Activated CD4-positive, CD25-positive, alpha-beta regulatory T cell treated with anti-CD3 and anti-CD28 coated beads, Interleukin-2, amount 50 U/mL, for 16 hours (primary cell): ENCODE measurements around the gene CDK5RAP2.
"Not testable (repeated sequence)": the region's sequence is repeated elsewhere in the genome, so short reads cannot be mapped to it uniquely, and the experiment has no call there.

Experiments used
- DNase-seq: peaks from one replicate; pipeline ENCODE4 v3.0.0-alpha.2; 2020; ENCODE audit warnings: low read depth, low spot score

The CDK5RAP2 gene

DNA sequence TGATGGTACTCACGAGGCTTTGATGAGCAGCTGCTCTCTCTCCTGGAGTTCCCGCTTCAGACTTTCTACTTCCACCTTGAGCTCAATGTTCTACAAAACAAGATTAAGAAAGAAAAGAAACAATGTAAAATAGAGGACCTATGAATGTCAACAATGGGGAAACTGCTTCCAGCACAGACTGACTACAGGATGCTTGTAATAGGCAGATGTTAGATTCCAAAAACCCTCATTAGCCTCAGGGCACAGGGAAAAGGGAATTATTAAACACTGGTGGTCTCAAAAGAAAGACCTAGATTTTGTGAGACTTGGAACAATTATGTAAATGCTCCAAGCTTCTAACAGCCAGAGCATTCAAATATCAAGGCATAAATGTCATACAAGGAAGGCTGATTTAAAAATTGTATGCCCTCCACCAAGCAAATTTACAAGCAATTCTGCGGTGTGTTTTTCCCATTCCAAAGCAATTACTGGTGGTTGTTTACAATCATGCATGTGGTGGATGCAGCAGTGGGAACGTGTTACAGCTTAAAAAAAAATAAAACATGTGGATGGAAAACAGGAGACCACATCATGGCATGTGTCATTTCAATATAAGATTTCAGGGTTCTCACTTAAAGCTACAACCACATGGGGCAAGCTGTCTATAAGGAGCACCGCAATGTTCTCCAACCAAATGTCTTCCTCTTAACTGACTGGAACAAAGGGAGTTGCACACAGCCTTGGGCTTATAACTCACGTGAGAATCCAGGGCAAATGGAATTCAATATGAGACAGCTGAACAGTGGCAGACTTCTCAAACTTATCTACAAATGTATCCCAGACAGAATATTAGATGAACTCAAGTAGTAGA, 34.0 kb downstream of the CDK5RAP2 start:
- no peak for DNase-seq

DNA sequence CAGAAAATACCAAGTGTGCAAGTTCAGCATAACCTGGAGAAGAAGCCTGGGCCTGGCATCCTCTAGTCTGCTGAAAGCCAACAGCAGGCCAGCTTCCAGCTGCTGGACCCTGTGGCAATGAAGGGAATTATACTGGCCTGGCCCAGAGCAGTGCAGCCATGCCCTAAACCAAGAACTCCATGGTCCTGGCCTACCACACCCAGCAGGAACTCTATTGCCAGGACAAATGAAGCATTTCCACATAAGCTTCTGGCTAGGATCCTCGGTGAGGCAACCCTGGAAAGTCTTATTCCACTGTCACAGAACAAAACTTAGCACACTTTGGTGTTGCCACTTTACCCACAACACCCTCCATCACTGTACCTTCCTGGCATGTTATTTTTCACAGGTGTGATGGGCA, 35.5 kb downstream of the CDK5RAP2 start:
- DNase-seq = no peak

GRCh38 chr9:120542701-120543490, 37.1 kb downstream of the CDK5RAP2 start:
- no peak for DNase-seq

GRCh38 chr9:120541921-120542320, 38.0 kb downstream of the CDK5RAP2 start:
- no peak for DNase-seq

DNA sequence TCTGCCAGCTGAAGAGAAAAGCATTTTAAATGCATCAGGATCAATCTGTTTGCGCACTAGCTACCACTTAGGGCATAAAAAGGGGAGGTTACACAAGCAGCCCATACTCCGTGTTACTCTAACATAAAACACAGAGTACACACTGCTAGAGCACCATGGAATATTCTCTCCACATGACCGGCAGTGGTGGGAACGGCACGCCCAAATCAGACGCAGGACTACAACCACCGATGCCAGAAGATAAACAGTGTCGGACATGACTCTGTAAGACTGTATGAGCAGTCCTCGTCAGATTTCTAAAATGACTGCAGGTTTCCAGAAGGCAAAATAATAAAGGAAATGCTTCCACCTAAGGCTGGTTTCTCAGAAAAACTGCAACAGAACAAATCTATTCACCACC, 40.0 kb downstream of the CDK5RAP2 start:
- DNase-seq = no peak

GRCh38 chr9:120538339-120538738, 41.6 kb downstream of the CDK5RAP2 start:
- DNase-seq = no peak

DNA sequence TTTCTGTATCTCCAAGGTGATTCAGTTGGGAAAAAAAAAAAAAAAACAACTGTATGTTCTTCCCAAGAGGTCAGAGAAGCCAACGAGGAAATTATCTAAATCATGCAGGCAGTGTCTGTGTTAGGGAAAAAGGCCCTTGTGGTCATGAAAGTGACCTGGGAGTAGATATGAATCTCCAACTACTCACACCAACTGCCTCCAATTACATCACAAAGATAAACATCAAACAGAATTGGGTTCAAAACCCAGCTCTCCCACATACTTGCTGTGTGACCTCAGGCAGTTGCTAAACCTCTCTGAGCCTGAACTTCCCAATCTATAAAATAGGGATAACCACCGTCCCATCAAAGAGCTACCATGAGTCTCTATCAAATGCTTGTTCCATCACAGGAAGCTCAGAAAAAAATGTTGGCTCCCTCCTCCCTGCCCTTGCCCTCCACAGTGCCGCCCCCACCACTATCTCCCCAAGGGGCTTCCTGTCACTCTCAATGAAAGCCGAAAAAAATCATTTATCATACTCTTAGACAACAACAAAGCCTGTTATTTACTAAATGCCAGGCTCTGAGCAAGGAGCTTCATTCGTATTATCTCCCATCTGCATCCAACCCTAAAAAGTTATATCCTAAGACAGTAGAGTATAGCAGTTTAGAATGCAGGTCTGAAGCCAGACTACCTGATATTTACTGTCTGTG, 42.9 kb downstream of the CDK5RAP2 start:
- DNase-seq = no peak

GRCh38 chr9:120536094-120536493, 43.9 kb downstream of the CDK5RAP2 start:
- no peak for DNase-seq

DNA sequence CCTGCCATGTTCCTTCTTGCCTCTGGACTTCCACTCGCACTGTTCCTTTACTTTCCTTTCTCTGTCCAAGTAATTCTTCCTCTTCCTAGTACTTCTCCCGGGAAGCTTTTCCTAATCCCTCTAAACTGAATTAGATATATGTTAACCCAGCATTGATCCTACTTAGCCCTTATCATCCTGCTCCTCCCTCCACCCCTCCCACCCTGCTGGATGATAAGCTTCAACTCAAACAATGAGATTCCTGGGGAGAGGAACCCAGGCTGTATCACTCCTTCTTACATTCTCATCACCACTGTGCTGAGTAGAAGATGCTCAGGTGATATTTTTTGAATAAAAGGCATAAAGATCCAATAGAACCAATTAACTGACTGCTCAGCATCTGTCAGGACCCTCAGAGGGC, 45.7 kb downstream of the CDK5RAP2 start:
- DNase-seq = no peak

- no peak for DNase-seq
Measured at GRCh38 chr9:120532891-120533290, 47.1 kb downstream of the CDK5RAP2 start.

DNA sequence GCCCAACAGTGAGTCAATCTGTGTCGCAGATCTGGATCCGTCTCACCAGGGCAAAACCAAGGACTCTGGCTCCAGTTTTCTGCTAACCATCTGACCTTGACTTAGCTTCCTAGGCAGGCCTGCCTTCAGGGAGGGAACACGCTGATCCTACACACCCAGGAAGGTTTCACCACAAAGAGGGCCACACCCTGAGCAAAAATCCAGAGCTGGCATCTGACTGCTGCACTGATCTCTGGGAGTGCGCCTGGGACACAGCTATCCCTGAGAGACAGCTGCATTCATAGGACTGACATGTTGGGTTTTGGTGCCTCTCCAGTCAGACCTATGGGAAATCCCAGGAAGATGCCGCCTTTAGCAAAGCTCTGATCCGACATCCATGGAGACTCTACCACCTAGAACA, 47.5 kb downstream of the CDK5RAP2 start:
- DNase-seq = no peak

DNA sequence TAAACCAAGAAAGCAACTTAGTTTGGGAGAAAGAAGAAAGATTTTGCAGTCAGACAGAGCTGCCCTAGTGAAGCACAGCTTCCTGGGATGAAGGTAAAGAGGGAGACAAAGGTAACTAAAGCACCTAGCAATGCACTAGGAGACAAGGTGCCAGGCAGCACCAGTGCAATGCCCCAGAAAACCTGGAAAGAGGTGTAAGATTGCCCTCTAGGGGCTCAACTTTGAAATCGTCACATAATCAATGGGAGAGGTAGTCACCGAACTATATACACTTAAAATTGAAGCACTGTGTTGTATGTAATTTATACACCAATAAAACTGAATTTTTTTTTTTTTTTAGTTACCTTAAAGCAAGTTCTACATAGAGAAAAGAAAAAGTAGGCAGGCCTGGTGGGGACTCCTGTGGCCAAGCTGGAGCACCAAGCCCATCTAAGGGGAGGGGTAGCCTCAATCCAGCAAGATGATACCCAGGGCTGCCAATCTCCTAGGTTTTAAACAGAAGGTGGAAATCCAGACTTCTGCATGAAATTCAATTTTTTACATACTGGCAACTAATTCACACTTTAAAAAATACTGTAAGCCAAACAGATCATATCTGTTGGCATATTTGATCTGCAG, 48.2 kb downstream of the CDK5RAP2 start:
- DNase-seq = no peak

DNA sequence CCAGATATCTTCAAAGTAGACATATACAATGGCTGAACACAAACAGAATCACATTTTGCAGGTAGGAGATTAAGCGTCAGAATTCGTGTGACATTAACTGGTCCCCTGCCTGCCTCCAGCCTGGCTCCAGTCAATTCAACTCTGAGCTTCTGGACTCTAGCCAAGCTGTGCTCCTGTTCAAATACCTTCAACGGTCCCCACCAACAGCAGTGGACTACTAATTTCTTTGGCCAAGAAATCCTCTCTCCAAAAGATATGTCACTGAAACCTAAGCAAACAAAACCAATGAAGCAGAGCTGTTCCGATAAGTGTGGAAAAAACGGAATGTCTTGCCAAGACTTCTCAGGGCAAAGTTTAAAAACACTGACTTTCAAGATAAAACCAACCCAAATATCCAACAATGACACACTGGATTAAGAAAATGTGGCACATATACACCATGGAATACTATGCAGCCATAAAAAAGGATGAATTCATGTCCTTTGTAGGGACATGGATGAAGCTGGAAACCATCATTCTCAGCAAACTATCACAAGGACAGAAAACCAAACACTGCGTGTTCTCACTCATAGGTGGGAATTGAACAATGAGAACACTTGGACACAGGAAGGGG, 49.6 kb downstream of the CDK5RAP2 start:
- not testable (repeated sequence) for DNase-seq

- DNase-seq = no peak
Measured at GRCh38 chr9:120528829-120529228, 51.1 kb downstream of the CDK5RAP2 start.

DNA sequence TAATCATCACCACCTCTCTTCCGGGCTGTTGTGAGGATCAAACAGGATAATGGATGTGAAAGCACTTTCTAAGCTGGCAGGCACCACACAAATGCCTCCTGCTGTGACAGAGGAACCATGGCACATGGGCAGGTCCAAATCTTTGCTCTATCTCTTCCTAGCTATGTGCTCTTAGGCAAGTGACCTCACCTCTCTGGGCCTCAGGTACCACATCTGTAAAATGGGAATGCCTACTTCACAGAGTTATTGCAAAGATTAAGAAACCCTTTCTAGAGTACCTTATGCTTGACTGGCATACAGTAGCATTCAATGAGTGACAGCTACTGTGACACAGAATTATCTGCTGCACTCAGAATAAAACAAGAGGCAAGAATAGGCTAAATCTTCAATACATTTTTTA, 51.6 kb downstream of the CDK5RAP2 start:
- no peak for DNase-seq

DNA sequence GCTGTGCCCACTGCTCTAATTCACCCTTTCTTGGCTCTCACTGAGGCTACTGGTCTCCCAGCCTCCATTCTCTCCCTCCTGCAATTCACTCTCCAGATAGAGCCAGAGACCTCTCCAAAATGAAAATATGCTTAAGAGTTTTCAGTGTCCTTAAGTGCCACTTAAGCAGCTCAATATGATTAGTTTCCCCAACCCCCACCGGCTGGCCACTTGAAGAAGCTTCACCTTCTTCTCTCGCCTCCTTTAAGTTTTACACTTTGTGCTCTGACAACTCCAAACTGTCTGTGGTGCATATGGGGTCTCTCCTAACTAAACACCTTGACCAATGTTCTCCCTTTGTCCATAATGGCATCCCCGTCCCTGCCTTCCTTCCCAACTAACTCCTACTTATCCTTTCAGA, 53.4 kb downstream of the CDK5RAP2 start:
- DNase-seq = no peak

GRCh38 chr9:120524863-120525262, 55.1 kb downstream of the CDK5RAP2 start:
- no peak for DNase-seq

GRCh38 chr9:120524038-120524437, 55.9 kb downstream of the CDK5RAP2 start:
- no peak for DNase-seq

DNA sequence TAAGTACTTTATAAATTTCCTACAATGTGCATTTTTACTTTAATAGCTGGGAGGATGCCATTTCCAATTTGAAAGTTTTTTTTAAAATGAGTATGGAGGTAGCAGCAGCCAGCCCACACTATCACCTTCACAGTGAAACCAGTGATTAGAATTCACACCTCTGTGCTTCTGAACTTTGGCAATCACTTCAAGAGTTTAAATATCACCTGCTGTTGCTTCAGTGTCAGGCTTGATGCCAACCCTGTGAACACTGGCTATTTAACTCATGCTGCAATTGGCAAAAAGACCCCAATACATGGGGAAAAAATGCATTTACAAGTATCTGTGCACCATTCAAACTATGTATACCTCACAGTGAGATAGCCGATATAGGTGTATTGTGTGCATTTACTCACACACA, 57.4 kb downstream of the CDK5RAP2 start:
- DNase-seq = no peak

- no peak for DNase-seq
Measured at GRCh38 chr9:120522032-120522431, 57.9 kb downstream of the CDK5RAP2 start.

DNA sequence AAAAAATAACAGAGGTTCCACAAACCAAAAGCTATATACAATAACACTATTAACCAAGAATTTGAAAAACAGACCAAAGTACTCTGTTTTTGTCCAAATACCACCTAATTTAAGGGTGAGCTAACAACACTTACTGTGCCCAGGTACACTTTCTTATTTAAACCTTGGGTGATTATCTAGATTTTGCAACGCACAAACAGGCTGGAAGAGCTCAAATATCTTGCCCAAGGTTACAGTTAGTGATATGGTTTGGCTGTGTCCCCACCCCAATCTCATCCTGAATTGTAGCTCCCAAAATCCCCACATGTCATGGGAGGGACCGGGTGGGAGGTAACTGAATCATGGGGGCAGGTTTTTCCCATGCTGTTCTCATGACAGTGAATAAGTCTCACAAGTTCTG, 58.9 kb downstream of the CDK5RAP2 start:
- DNase-seq = no peak
